Natural killer cell (primary cell): ENCODE data around the gene NRXN3. TPM values are rescaled to one million over a fixed set of nuclear protein-coding genes. Genes with fewer than 3 reads are reported as not detected.

ENCODE experiments used
- ATAC-seq, 3 donors: fragments of 150-1000 bp in 2 of 3; fragments of 200-7000 bp in 1 of 3; cut with Tn5 transposase; 1 replicate in 1 of 3; 2 replicates in 2 of 3; pipeline ENCODE4 v1.10.0; 2021; ENCODE audit warnings: mild to moderate bottlenecking in 2 of 3, moderate library complexity in 2 of 3
- DNase-seq, 2 donors: peaks; one replicate each; pipeline versions ENCODE4 v3.0.0 to v3.0.0-alpha.2; 2013 to 2021; ENCODE audit warnings: mixed read lengths in 1 of 2
- H3K27ac ChIP-seq: one replicate; pipeline ENCODE4 v1.5.1; 2013; ENCODE audit warnings: mild to moderate bottlenecking, low read length
- H3K27me3 ChIP-seq: one replicate; pipeline ENCODE4 v1.6.1; 2013; ENCODE audit warnings: low read length; ENCODE audit not compliant: control insufficient read depth, insufficient read depth
- H3K36me3 ChIP-seq: one replicate; pipeline ENCODE4 v1.6.1; 2013; ENCODE audit warnings: low read length; ENCODE audit not compliant: control insufficient read depth, insufficient read depth
- H3K4me1 ChIP-seq: one replicate; pipeline ENCODE4 v1.6.1; 2013; ENCODE audit warnings: low read length; ENCODE audit not compliant: control insufficient read depth, insufficient read depth
- H3K4me3 ChIP-seq: one replicate; pipeline ENCODE4 v1.5.1; 2013; ENCODE audit warnings: low read length
- H3K9me3 ChIP-seq: one replicate; pipeline ENCODE4 v1.6.1; 2013; ENCODE audit warnings: low read length; ENCODE audit not compliant: control insufficient read depth, insufficient read depth
- H3K27ac Mint-ChIP-seq, 2 donors: one replicate each; pipeline ENCODE4 v1.8.0; 2022; ENCODE audit warnings: mild to moderate bottlenecking in 2 of 2, mixed read lengths in 2 of 2, moderate library complexity in 1 of 2
- H3K27me3 Mint-ChIP-seq, 2 donors: one replicate each; pipeline ENCODE4 v1.8.0; 2022; ENCODE audit warnings: low read depth in 2 of 2, mixed read lengths in 2 of 2
- H3K36me3 Mint-ChIP-seq: one replicate; pipeline ENCODE4 v1.8.0; 2022; ENCODE audit warnings: mixed read lengths
- H3K4me1 Mint-ChIP-seq, 2 donors: one replicate each; pipeline ENCODE4 v1.8.0; 2022; ENCODE audit warnings: mixed read lengths in 2 of 2
- H3K4me3 Mint-ChIP-seq: one replicate; pipeline ENCODE4 v1.8.0; 2022; ENCODE audit warnings: mild to moderate bottlenecking, moderate library complexity, mixed read lengths
- H3K9me3 Mint-ChIP-seq, 2 donors: one replicate each; pipeline ENCODE4 v1.8.0; 2022; ENCODE audit warnings: mixed read lengths in 2 of 2
- CTCF ChIP-seq: fragments of 200-600 bp; IDR thresholded peaks from one replicate; pipeline ENCODE4 v1.8.0; 2022; ENCODE audit warnings: antibody characterized with exemption
- WGBS: methylation state at CpG from one replicate; pipeline ENCODE4 v1.1.7; 2013; ENCODE audit warnings: missing lambda C conversion rate; ENCODE audit not compliant: insufficient coverage; 5-methylcytosine and 5-hydroxymethylcytosine counted together
- intact Hi-C: fragments of 100-400 bp; cut with micrococcal nuclease; formaldehyde crosslinking; loops from one replicate; pipeline ENCODE4 v1.14.2; 2022
- total RNA-seq, 4 donors: library from RNA; stranded (reverse); fragments of 120-200 nt in 1 of 4; gene quantifications; one replicate each; pipeline versions ENCODE4 v1.2.3 to v1.2.4, GENCODE V29; 2013 to 2022

NRXN3 gene
- total RNA-seq, 3 donors from 2014 or later (not counting 1 experiment from before 2014, with no cell fraction given): not detected

- no peak for ATAC-seq
- Histone ChIP-seq H3K9me3 (no peaks in the 10 kb centered on the region), H3K4me3 (no peak overlapping the region), H3K27me3 (no peaks in the 10 kb centered on the region), H3K4me1 (no peaks in the 10 kb centered on the region), H3K27ac (no peak overlapping the region), H3K36me3 (no peaks in the 10 kb centered on the region)
- H3K9me3 Mint-ChIP-seq: no peaks in the 10 kb centered on the region
- no peak overlapping the region for H3K27ac Mint-ChIP-seq
- 86% methylated on average over 5 of the region's 5 CpGs for whole genome bisulfite sequencing
- no peak for DNase-seq
- no peaks in the 10 kb centered on the region for H3K4me1 Mint-ChIP-seq
- H3K27me3 Mint-ChIP-seq: peaks cover 0 to 8% of the 10 kb centered on the region in 2 donors
- H3K4me3 Mint-ChIP-seq: no peak overlapping the region
- intact Hi-C loops: no loop called here
- no peak for TF ChIP-seq CTCF
- no peaks in the 10 kb centered on the region for H3K36me3 Mint-ChIP-seq
Observed at GRCh38 chr14:78346747-78347146, 176.6 kb downstream of the NRXN3 start.

- Mint-ChIP-seq H3K27me3 (peaks cover 8 to 10% of the 10 kb centered on the region in 2 donors), H3K4me1 (no peaks in the 10 kb centered on the region), H3K27ac (no peak overlapping the region), H3K4me3 (no peak overlapping the region), H3K9me3 (peaks cover 2 to 4% of the 10 kb centered on the region in 2 donors), H3K36me3 (no peaks in the 10 kb centered on the region)
- no peak overlapping the region for H3K4me3 ChIP-seq
- no peak overlapping the region for H3K27ac ChIP-seq
- intact Hi-C loops: no loop called here
- ATAC-seq: no peak
- WGBS: 73% methylated on average over 1 of the region's 3 CpGs
- no peak for TF ChIP-seq CTCF
- no peaks in the 10 kb centered on the region for H3K4me1 ChIP-seq
- no peaks in the 10 kb centered on the region for H3K9me3 ChIP-seq
- no peaks in the 10 kb centered on the region for H3K27me3 ChIP-seq
- no peaks in the 10 kb centered on the region for H3K36me3 ChIP-seq
- DNase-seq: no peak
Observed at GRCh38 chr14:78355109-78355508, 184.9 kb downstream of the NRXN3 start.

GRCh38 chr14:78356391-78356790, 186.2 kb downstream of the NRXN3 start:
- H3K27me3 Mint-ChIP-seq: peaks cover 8 to 10% of the 10 kb centered on the region in 2 donors
- peaks cover 2 to 4% of the 10 kb centered on the region in 2 donors for H3K9me3 Mint-ChIP-seq
- 57% methylated on average over 3 of the region's 3 CpGs for WGBS
- Histone ChIP-seq H3K9me3 (no peaks in the 10 kb centered on the region), H3K4me3 (no peak overlapping the region), H3K4me1 (no peaks in the 10 kb centered on the region), H3K36me3 (no peaks in the 10 kb centered on the region), H3K27ac (no peak overlapping the region), H3K27me3 (no peaks in the 10 kb centered on the region)
- no peaks in the 10 kb centered on the region for H3K4me1 Mint-ChIP-seq
- intact Hi-C loops: no loop called here
- ATAC-seq: no peak
- no peak overlapping the region for H3K27ac Mint-ChIP-seq
- no peaks in the 10 kb centered on the region for H3K36me3 Mint-ChIP-seq
- no peak for DNase-seq
- H3K4me3 Mint-ChIP-seq: no peak overlapping the region
- no peak for TF ChIP-seq CTCF

DNA sequence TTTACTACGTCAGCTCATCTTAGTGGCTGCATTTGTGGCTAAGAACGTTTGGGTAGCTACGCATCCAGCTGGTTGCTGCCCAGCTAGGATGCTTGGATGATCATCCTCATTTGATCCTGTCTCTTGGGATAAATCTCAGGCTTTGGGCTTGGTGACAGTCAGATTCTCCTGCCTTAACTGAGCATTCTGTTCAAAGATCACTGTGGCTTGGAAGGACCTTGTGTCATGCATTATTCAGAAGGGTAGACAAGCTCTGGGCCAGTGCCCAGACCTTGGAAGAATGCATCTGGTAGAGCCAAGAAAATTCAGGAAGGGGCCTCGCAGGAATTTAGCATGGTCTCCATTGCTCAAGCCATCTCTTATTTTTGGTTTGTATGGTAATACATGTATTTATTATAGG, 188.4 kb downstream of the NRXN3 start:
- Histone ChIP-seq H3K36me3 (no peaks in the 10 kb centered on the region), H3K9me3 (no peaks in the 10 kb centered on the region), H3K27me3 (no peaks in the 10 kb centered on the region), H3K4me1 (no peaks in the 10 kb centered on the region), H3K27ac (no peak overlapping the region), H3K4me3 (no peak overlapping the region)
- ATAC-seq (no peak), DNase-seq (no peak)
- Mint-ChIP-seq H3K27me3 (peaks cover 10 to 18% of the 10 kb centered on the region in 2 donors), H3K36me3 (no peaks in the 10 kb centered on the region), H3K9me3 (peaks cover 2 to 4% of the 10 kb centered on the region in 2 donors), H3K4me1 (no peaks in the 10 kb centered on the region), H3K27ac (no peak overlapping the region), H3K4me3 (no peak overlapping the region)
- intact Hi-C loops: no loop called here
- 71% methylated on average over 4 of the region's 4 CpGs for WGBS
- no peak for TF ChIP-seq CTCF
